SK-N-MC (cell line): ENCODE data around the gene PRKAR2A.
"Not testable (repeated sequence)": the region's sequence is repeated elsewhere in the genome, so short reads cannot be mapped to it uniquely, and the experiment has no call there.

Experiments
- EZH2 ChIP-seq: fragments of 200-600 bp; sonication (generic); IDR thresholded peaks from one replicate; pipeline ENCODE4 v1.6.1; 2017; ENCODE audit warnings: antibody characterized with exemption
- POLR2AphosphoS5 ChIP-seq: IDR thresholded peaks from 2 replicates; pipeline ENCODE4 v1.6.1; 2012; ENCODE audit warnings: mild to moderate bottlenecking, low read depth, low read length, borderline replicate concordance

DNA sequence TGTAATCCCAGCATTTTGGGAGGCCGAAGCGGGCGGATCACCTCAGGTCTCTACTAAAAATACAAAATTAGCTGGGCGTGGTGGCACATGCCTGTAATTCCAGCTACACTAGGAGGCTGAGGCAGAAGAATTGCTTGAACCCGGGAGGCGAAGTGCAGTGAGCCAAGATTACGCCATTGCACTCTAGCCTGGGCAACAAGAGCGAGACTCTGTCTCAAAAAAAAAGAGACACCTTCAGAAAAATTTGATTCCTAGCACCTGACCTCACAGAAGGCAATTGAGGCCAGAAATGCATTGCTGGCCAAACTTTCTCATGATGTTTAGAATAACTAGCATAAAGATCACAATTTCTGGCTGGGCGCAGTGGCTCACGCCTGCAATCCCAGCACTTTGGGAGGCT, 106.4 kb downstream of the PRKAR2A start:
- not testable (repeated sequence) for TF ChIP-seq EZH2, POLR2AphosphoS5
